Measurements from ENCODE around the gene EXOSC10.
"Not testable (repeated sequence)": the region's sequence is repeated elsewhere in the genome, so short reads cannot be mapped to it uniquely, and the experiment has no call there.

EXOSC10 gene

DNA sequence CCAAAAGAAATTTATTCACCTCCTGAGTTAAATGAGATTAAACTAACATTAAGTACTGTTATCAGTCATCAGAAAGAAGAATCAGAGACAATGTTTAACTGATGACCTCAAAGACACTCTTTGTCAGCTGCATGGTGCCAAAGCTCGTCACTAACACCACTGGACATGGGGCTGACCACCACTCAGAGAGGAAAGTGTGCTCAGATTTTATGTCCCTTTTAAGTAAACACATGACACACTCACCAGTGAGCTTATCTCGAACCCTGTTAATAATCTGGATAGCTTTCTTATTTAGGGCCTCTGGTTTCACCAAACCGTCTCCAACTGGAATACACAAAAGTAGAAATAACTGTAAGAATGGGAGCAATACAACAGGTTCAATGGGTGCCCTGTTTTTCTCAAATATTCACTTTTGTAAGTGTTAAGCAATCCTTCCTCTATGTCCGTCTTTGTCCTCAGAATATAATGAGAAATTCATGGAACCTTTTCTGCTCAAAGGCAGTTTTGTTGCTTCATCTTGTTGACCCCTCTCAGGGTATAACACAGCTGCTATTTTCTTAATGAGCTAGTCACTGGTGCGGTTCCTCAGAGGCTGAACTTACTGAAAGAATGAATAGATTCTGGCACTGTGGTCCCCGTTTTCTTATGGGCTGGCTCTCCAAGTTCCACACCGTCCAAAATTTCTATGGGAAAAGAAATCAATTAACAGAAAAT is 9.5 kb upstream of the EXOSC10 start:
- no peak for DNase-seq (ENCODE audit: low read depth in 2 of 3, low spot score in 2 of 3)

- no peak for DNase-seq (ENCODE audit: low read depth in 2 of 3, low spot score in 2 of 3)
Measured at GRCh38 chr1:11107599-11107998, 7.9 kb upstream of the EXOSC10 start.

- no peak for DNase-seq (ENCODE audit: low read depth in 2 of 3, low spot score in 2 of 3)
Measured at GRCh38 chr1:11105586-11105985, 5.9 kb upstream of the EXOSC10 start.

GRCh38 chr1:11101347-11101746 is 1.7 kb upstream of the EXOSC10 start:
- no peak for DNase-seq (ENCODE audit: low read depth in 2 of 3, low spot score in 2 of 3)

GRCh38 chr1:11100806-11101205 is 1.1 kb upstream of the EXOSC10 start:
- not testable (repeated sequence) for DNase-seq (ENCODE audit: low read depth in 2 of 3, low spot score in 2 of 3)

GRCh38 chr1:11100149-11100493 is 452 bp upstream of the EXOSC10 start:
- no peak for DNase-seq (ENCODE audit: low read depth in 2 of 3, low spot score in 2 of 3)

GRCh38 chr1:11098931-11099309 is 749 bp downstream of the EXOSC10 start:
- DNase-seq (ENCODE audit: low read depth in 2 of 3, low spot score in 2 of 3): no peak

DNA sequence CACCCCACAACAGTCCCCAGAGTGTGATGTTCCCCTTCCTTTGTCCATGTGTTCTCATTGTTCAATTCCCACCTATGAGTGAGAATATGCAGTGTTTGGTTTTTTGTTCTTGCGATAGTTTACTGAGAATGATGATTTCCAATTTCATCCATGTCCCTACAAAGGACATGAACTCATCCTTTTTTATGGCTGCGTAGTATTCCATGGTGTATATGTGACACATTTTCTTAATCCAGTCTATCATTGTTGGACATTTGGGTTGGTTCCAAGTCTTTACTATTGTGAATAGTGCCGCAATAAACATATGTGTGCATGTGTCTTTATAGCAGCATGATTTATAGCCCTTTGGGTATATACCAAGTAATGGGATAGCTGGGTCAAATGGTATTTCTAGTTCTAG is 15.9 kb downstream of the EXOSC10 start:
- DNase-seq (ENCODE audit: low read depth in 2 of 3, low spot score in 2 of 3): not testable (repeated sequence)

- no peak for DNase-seq (ENCODE audit: low read depth in 2 of 3, low spot score in 2 of 3)
Measured at GRCh38 chr1:11080931-11081330, 18.7 kb downstream of the EXOSC10 start.

- no peak for DNase-seq (ENCODE audit: low read depth in 2 of 3, low spot score in 2 of 3)
Measured at GRCh38 chr1:11078631-11079030, 21.0 kb downstream of the EXOSC10 start.

- DNase-seq (ENCODE audit: low read depth in 2 of 3, low spot score in 2 of 3): not testable (repeated sequence)
Measured at GRCh38 chr1:11073398-11073797, 26.3 kb downstream of the EXOSC10 start.

DNA sequence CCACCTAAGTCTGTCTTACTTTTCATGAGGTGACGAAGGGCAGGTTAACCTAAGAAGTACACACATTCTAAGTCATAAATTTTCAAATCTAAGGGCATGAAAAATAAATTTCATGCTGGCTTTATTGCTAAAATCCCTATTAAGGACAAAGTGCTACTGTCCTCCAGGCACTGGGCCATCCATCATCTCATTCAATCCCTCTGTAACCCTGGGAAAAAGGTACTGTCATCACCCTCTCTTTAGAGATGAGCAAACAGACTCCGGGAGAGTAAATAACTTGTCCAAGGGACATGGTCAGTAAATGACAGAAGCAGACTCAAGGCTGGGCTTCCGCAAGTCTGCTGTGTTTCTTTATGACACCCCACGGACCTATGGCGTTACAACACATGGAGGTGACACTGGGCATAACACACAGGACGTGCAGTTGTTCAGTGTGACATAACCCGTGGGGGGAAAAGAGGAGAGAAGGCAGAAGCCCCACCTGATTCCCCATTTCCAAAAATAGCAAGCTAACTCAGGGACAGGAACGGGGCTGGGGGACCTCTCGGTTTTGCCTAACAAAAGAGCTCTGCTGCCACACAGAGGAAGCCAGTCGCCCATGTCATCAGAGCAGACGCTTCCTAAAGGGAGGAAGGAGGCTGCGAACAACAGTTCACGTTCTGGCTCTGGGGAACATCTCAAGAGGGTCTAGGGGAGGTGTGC is 27.3 kb downstream of the EXOSC10 start:
- DNase-seq (ENCODE audit: low read depth in 2 of 3, low spot score in 2 of 3): no peak

- no peak for DNase-seq (ENCODE audit: low read depth in 2 of 3, low spot score in 2 of 3)
Measured at GRCh38 chr1:11071463-11072215, 28.0 kb downstream of the EXOSC10 start.

DNA sequence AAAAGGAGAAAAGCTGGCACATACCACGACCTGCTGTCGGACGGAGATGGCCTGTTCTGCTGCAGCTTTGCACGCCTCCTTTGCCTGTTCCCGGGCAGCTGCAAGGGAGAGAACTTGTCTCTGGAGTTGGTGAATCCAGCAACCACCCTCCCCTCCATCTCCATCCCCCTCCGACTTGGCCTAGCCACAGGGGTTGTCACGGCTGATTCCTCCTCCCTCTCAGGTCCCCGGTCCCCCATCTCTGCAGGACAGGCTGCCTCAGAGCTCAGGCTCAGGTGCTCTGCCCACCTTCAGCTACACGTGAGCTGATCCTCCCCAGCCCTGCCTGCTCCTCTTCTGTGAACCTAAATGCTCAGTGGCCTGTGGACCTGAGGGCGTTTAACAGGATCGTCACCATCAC is 28.8 kb downstream of the EXOSC10 start:
- DNase-seq (ENCODE audit: low read depth in 2 of 3, low spot score in 2 of 3): no peak

DNA sequence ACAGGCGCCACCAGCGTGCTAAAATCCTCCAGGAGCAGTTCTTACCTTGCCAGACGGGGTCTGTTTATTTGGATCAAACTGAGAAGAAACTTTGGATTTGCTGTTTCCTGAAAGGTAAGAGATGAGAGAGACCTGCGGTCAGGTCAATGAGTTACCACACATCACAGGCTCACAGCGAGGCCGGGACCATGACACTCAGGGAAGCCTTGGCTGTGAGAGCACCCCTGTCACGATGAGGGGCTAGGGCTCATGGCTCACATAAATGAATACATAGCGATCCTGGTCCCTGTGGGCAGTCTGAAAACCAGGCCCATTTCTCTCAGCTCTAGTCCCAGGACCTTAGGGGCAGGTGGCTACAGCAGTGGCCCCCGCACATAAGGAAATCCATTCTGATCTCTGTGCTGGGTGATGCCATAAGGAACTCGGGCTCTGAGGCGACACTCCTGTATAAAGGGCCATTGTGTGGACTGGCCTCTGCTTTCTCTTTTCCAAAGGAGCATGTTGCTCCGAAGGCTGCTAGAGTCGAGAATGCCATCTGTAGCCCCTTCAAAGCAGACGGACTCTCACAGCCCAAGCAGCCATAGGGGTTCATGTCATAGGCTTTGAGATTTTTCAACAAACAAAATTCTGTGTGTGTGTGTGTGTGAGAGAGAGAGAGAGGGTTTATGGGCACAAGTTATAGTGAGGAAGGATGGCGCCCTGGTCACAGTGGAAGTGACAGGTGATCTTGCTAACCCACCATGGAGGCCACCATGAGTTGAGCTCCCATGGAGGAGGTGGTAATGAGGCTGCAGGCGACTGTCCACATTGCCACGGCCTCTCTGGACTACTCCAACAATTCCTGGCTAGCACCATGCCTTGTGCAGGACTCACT is 30.8 kb downstream of the EXOSC10 start:
- no peak for DNase-seq (ENCODE audit: low read depth in 2 of 3, low spot score in 2 of 3)

DNA sequence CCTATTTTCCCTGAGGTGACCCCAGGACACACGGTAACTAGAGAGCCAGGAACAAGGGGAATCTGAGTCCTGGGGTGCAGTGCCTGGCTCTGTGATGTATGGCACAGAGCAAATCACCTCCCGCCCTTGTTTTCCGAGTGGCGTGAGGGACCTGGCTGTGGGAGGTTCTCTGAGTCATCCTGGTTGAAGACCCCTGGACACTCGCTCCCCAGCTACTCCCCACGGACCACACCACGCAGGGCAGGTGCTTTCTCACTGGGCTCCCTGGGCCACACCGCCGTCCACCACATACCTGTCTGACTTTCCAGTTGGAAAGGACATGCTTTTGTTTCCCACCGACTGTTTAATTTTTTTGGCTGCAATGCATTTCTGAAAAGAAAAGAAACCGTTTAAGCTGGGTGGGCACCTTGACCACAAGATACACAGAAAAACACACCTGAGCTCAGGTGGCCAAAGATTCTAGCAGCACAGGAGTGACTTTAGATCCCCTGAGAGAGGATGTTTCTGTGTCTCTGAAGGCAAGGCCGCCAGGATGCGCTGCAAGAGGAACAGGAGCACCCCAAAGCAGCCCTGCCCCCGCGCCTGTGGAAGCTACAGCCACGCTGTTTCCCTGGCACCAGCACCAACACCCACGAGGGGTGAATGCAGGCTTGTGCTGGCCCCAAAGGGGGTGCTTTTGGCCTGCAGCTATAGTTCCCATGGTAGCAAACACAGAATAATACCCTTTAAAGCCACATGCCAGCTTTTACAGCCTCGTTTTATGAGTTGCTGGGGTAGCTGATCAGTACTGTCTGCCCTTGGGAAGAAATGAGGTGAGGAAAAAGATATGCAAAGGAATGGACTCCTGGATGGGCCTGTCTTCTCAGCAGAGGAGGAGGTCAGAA is 31.7 kb downstream of the EXOSC10 start:
- no peak for DNase-seq (ENCODE audit: low read depth in 2 of 3, low spot score in 2 of 3)

DNA sequence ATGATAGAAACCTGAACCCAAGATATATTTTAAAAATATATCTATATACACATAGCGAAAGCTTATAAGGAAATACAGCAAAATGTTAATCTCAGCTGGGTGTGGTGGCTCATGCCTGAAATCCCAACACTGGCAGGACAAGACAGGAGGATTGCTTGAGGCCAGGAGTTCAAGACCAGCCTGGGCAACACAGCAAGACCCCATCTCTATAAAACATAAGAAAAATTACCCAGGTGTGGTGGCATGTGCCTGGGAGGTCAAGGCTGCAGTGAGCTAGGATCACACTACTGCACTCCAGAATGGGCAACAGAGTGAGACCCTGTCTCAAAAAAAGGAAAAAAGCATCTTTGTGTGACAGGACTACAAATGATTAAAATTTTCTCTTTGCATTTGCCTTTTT is 33.9 kb downstream of the EXOSC10 start:
- no peak for DNase-seq (ENCODE audit: low read depth in 2 of 3, low spot score in 2 of 3)

DNA sequence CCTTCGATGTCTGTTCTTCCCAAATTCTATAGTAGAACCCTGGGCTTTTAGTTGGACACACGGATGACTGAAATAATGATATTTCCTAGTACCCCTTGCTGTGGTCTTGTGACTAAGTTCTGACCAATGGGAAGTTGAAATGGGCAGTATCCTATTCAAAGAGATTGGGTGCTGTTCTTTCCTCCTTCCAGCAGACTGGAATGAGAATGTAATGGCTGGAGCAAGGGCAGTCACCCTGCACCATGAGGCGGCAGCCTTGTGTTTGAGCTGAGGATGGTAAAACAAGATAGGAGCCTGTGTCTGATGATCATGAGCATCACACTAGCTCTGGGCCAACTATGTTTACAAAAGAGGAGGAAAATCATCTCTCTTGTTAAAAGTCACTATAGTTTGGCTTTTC is 34.7 kb downstream of the EXOSC10 start:
- no peak for DNase-seq (ENCODE audit: low read depth in 2 of 3, low spot score in 2 of 3)

- not testable (repeated sequence) for DNase-seq (ENCODE audit: low read depth in 2 of 3, low spot score in 2 of 3)
Measured at GRCh38 chr1:11063937-11064537, 35.6 kb downstream of the EXOSC10 start.

- DNase-seq (ENCODE audit: low read depth in 2 of 3, low spot score in 2 of 3): no peak
Measured at GRCh38 chr1:11062965-11063401, 36.7 kb downstream of the EXOSC10 start.

All from activated CD8-positive, alpha-beta memory T cell treated with anti-CD3 and anti-CD28 coated beads for 48 hours (primary cell).